HEK293T (cell line): ENCODE measurements around the gene POU5F1.

Source experiments
- ARNT ChIP-seq: fragments of 450-650 bp; IDR thresholded peaks from 2 replicates; pipeline ENCODE4 v1.6.1; 2017; ENCODE audit warnings: mild to moderate bottlenecking
- BHLHE40 ChIP-seq: fragments of 450-650 bp; IDR thresholded peaks from 2 replicates; pipeline ENCODE4 v1.6.1; 2016; ENCODE audit warnings: mild to moderate bottlenecking, moderate library complexity, borderline replicate concordance
- ELF4 ChIP-seq: fragments of 450-650 bp; IDR thresholded peaks from 2 replicates; pipeline ENCODE4 v1.6.1; 2017; ENCODE audit warnings: antibody characterized with exemption
- FOXK2 ChIP-seq: fragments of 450-650 bp; IDR thresholded peaks from 2 replicates; pipeline ENCODE4 v1.6.1; 2016; ENCODE audit warnings: mild to moderate bottlenecking
- FOXM1 ChIP-seq: fragments of 450-650 bp; IDR thresholded peaks from 2 replicates; pipeline ENCODE4 v1.6.1; 2017; ENCODE audit warnings: mild to moderate bottlenecking, borderline replicate concordance
- PKNOX1 ChIP-seq: fragments of 450-650 bp; IDR thresholded peaks from 2 replicates; pipeline ENCODE4 v1.6.1; 2016
- SP1 ChIP-seq: fragments of 450-650 bp; IDR thresholded peaks from 2 replicates; pipeline ENCODE4 v1.6.1; 2017
- SUZ12 ChIP-seq: fragments of 450-650 bp; IDR thresholded peaks from 2 replicates; pipeline ENCODE4 v1.6.1; 2016; ENCODE audit warnings: mild to moderate bottlenecking
- TARDBP ChIP-seq: fragments of 450-650 bp; IDR thresholded peaks from 2 replicates; pipeline ENCODE4 v1.6.1; 2016

- no peak for TF ChIP-seq SUZ12
- TF ChIP-seq BHLHE40 = no peak
- no peak for TF ChIP-seq FOXM1
- TF ChIP-seq SP1 = no peak
- TF ChIP-seq ARNT = no peak
- TF ChIP-seq ELF4 = no peak
- no peak for TF ChIP-seq PKNOX1
- no peak for TF ChIP-seq FOXK2
- TF ChIP-seq TARDBP = no peak
These were observed 1.7 kb upstream of the POU5F1 start for GRCh38 chr6:31171931-31172905.
